Hematopoietic multipotent progenitor cell treated with erythropoietin and hydrocortisone succinate and interleukin-3 and kit ligand, for 8 days (in vitro differentiated cells): ENCODE measurements around the gene FCHSD2.

Experiments used
- DNase-seq: peaks from one replicate; pipeline ENCODE4 v3.0.0-alpha.2; 2015

Gene FCHSD2

GRCh38 chr11:73142128-73142377 is at the start of gene FCHSD2:
Gene FCHSD2, minus strand, starts transcription at chr11:73142318. Its CDS starts 441 bp downstream, at chr11:73141877.
- no peak for DNase-seq

DNA sequence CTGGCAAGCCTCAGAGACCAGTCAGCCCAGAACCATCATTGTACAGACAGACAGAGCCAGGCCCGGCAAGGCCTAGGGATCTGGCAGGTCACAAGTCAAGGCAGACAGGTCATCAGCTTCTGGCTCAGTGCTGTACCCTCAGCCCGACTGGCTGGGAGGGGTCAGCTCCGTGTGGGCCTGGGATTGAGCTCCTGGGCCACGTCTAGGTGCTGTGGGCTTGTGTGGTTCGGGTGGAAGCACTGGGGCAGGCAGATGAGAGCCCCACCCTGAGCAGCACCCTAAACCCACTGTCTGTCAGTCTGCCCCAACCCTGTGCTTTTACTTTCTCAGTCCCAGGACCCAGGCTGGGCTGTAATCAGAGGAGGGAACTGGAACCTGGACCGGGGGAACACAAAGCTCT is 49.0 kb upstream of the FCHSD2 start:
- no peak for DNase-seq

DNA sequence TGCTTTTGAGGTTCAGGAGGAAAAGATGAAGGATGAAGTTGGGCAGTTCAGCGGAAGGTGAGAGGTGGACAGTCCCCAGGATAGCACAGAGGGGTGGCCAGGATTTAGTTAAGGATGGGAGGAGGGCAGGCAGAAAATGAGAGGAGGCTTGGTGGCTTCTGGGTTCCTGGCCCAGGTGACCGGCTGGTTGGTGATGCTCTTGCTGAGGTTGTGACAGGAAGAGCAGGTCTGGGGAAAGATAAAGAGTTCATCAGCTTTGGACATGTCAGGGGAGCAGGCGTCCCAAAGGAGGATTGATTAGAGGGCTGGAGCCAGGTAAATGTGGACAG is 48.4 kb upstream of the FCHSD2 start:
- DNase-seq = no peak

DNA sequence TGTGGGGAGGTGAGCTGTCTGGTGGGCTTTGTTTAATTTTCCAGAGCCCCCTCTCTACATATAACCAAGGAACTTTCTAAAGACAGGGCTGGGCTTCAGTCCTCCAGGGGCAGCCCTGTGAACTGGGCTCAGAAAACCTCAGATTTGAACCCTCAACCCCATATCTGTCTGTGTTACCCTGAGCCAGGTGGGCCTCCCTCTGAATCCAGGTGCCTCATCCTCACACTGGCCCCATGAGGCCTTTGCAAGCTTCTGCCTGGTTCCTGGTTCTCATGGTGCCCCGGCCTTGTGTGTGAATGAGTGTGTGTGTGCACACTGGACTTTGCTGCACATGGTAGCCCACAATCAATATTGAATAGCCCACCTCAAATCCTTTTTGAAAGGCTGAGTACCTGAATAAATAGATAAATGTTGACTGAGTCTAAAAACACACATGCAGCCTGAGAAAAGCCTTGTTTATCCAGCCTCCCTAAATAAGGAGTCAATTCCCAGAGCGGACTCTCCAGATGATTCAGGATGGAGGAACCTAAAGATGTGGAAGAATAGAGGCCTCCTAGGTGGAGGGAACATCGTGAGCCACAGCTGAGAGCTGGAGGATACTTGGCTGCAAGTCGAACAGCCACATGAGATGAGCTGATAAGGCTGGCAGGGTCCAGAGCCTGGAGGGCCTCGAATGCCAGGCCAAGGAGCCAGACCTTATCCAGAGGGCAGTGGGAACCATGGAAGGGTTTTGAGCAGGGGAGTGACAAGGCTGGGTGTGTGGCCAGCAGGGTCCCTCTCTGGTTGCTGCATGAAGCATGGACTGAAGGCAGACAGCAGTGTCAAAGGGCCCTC is 47.8 kb upstream of the FCHSD2 start:
- DNase-seq = no peak

DNA sequence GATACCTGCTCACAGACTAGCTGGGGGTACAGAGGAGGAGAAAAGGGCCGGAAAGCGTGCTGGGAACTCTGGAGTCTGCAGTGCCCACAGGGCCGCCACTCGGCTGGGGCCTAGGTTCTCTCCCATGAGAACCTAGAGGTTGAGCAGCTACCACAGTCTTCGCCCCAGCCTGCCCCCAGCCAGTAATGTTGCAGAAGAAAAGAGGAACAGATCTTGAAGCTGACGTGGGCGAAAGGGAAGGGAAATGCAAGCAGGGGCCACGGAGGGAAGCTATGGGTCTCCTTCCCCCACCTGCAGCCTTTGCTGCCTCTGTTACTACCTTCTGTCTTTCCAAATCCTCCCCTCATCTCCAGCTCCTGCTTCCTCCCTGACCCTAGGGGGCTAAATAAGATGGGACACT is 47.2 kb upstream of the FCHSD2 start:
- no peak for DNase-seq

DNA sequence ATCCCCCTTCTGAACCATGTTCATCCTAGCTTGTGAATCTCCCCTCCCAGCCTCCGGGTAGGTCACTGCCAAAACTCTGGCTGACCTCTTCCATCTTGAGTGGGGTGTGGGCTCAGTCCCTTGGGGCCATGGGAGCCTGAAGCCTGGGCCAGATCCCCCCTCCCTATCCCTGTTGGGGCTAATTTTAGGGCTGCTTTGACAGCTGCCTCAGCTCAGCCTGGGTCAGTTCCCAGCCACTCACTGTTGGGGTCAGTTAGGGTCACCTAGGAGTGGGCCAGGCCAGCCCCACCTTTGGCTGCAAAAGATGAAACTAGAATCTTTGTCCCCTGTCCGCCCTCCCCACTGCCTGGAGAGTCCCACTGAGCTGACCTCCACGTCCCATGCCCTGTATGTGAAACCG is 46.2 kb upstream of the FCHSD2 start:
- DNase-seq = no peak

DNA sequence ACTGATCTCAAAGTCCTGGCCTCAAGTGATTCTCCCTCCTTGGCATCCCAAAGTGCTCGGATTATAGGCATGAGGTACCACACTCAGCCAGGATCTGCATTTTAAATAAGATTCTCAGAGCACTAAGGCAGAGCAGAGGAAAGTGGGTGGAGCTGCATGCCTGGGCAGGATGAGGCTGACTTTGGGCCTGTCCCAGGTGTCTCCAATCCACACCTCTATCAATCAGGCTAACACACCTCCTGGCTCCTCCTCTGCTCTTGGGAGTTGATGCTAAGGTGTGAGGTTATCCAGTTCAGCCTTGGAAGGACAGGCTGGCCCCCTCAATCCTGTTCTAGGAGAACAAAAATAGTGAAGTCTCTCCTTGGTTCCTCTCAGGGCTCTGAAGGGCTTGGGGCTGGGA is 45.7 kb upstream of the FCHSD2 start:
- no peak for DNase-seq

DNA sequence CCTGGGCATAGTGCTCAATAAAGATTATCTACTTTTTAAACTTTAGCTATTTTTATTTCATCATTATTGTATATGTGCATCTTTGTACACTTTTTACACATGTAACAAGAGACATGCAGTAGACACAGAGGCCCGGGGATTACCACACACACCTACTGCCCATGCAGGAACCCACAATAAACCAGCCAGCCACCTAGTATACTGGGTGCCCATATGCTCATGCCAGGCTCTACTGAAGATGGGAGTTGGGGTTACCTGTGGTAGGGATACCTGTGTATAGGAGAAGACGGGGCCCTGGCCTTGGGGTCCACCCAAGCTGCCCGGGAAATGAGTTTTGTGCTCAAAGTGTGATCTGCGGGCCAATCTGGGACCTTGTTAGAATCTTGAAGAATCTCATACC is 44.8 kb upstream of the FCHSD2 start:
- DNase-seq = no peak

DNA sequence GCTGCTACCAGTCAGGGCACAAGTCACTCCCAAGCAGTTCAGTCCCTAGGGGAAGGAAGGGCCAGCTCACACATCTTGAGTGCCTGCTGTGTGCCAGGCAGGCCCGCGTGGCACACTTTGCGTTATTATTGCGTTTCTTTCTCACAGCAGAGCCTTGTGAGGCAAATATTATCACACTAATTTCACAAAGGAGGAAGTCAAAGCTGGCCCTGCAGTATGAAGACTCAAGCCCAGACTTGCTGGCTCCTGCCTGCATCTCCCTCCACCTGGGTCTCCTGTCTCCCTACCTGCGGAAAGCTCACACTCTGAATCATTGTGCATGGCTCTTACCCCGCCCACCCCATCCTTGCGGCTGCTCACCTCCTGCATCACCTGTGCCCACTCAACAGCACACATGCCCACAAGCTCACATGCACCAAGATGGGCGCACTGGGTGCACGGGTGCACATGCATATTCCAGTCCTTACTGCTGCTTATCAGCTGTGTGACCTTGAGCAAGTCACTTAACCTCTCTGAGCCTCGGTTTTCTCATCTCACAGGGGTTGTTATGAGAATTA is 44.3 kb upstream of the FCHSD2 start:
- DNase-seq = no peak

GRCh38 chr11:73185680-73186293 is 43.7 kb upstream of the FCHSD2 start:
- DNase-seq = no peak

DNA sequence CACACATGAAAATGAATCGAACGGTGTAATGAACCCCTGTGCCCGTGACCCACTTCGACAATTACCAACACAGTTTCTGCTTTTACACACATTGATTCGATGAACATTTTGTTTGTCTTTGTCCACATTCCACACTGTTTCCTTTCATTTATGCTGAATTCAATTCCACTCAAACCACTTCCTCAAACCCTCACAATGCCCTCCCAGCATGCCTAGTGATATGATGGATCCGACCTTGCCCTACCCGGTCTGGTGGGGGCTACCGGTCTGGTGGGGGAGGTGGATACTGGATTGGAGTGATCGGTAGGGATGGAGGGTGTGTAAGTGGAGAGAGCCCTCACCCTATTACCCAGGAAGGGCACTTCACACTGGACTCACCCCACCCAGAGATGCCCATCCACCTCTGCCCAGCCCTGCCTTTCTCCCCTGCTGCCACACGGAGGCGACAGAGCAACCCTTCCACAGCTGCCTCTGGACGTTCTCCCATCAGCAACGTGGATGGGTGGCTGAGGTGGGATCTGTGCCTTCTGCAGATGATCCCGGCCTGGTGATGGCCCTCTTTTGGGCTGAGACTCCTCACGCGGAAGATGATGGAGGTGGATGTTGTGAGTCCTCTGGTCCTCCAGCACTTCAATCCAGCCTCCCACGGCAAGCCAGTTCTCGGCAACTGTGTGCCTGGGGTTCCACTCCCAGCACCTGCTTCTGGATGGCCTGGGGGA is 43.0 kb upstream of the FCHSD2 start:
- peak; percentile 72 for DNase-seq

- peak; percentile 98 for DNase-seq
Measured at GRCh38 chr11:73182824-73183321, 40.8 kb upstream of the FCHSD2 start.

DNA sequence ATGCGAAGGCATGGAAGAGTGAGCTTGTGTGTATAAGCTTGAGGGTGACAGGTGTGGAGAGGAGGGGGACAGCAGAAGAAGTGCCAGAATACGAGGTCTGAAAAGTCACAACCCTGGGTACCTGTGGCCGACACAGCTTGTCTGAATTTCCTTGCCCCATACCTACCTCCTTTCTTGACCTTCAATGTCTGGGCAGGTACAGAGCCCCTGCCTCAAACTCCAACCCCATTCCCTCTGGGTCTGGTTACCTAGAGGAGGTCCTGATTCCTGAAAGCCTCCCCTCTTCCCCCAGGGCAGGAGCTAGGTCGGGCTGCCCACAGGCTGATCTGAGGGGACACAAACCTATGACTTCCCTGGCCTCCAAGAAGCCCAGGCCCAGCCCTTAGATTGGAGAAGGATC is 36.6 kb upstream of the FCHSD2 start:
- DNase-seq = no peak

DNA sequence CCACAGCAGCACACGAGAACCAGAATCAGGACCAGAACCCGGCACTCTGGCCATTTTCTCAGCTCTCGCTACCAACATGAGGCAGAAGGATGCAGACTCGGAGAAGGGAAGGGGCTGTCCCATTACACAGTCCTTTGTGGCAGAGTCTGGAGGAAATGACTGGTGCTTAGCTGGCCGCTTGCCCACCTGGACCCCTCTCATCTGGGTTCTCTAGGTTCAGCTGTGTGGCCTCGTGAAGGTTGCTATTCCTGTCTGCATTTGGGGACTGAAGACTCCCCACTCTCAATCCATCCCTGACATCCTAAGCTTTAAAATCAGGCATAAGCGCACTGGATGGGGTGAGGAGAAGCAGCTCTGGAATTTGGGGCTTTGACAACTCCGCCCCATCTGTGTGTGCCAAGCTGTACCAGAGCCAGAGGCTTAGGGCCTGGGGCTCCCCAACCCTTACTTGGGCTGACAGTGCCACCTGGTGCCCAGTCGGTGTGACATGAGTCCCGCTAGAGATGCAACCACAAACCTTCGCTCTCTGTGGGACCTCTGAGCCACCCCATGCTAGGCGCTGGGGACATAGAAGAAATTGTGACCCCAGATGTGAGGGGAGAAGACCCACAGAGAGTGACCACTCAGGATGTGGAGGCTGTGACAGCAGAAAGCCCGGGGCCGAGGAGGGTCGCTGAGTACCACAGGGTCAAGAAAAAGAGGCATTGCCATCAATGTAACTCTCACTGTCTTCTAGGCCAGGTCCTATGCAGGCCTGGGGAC is 35.8 kb upstream of the FCHSD2 start:
- peak; percentile 88 for DNase-seq

GRCh38 chr11:73177380-73177777 is 35.3 kb upstream of the FCHSD2 start:
- DNase-seq = no peak

GRCh38 chr11:73176874-73177155 is 34.7 kb upstream of the FCHSD2 start:
- DNase-seq = no peak

DNA sequence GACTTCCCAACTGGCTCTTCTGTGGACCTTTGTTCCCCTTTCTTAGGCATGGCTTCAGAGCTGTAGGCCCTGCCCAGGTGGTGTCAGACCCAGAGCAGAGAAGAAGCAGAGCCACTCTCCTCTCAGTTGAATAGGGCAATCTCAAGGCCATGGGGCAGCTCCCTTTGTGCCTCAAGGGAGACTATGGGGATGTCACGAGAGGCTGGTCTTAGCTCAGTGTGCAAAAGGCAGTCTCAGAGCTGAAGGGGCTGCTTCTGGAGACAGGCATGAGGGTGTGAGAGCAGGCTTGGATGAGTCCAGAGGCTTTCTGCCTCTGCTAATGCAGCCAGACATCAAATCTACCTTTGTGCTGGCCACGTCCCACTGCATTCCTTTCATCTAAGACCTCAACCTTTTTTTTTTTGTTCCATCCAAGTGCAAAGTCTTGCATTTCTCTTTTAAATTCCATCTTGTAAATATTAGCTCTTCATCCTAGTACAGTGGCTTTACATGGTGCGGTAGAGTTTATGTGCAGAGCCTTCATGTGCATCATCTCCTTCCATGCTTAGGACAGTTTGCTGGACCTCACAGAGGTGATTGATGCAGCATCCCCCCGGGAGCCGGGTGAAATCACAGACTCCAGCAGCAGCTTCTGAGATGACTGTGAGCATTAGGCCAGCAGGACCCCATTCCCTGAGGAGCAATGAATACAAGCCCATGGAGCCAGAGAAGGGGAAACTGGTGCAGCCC is 34.2 kb upstream of the FCHSD2 start:
- no peak for DNase-seq

GRCh38 chr11:73175551-73176144 is 33.5 kb upstream of the FCHSD2 start:
- no peak for DNase-seq

DNA sequence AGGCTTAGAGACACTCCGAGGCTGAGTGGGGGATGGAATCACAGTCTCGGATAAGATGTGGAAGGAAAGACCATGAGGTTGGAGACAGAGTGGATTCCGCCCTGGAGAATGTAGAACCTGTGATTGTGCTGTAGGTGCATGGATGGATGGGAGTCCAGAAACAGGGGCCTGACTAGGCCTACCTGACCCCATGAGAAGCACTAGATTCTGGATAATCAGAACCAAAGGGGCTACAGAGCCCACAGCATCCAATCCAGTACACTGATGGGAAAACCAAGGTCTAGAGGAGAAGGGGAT is 32.3 kb upstream of the FCHSD2 start:
- DNase-seq = no peak

GRCh38 chr11:73173755-73174494 is 31.8 kb upstream of the FCHSD2 start:
- no peak for DNase-seq

DNA sequence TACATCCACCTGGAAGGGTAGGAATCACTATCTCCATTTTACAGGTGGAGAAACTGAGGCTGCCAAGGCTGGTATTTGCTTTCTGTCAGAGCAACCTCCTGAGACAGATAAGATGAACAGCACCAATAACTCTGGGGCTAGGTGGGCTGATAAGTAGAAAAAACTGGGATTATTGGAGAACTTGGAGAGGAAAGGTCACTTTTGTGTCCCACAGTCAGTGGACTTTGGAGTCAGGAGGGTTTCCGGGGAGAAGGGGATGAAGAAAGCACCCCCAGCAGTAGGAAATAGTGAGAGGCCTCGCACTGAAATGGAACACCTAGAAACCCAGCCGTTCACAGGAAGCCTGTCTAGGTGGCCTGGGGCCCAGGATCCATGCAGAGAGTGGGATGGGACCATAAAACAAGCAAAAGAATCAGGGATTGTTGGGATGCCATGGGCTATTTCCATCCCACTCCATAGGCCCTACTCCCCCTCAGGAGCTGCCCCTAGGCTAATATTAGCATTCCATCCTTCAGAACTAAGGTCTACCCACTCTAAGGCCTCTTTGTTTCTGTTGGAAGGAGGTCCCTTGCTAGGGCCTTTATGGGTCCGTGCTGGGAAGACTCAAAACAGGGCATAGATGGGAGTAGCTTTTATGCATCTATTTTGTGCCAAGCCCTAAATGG is 31.0 kb upstream of the FCHSD2 start:
- no peak for DNase-seq
